HepG2 (cell line): ENCODE data around the gene TBC1D20. TPM values are rescaled to one million over a fixed set of nuclear protein-coding genes. Genes with fewer than 3 reads are reported as not detected.

Experiments
- CC2D1A ChIP-seq: sonication (generic); formaldehyde crosslinking; IDR thresholded peaks from 2 replicates; pipeline ENCODE4 v1.8.1; 2023; ENCODE audit warnings: mild to moderate bottlenecking, missing genetic modification reagents
- CHD2 ChIP-seq: IDR thresholded peaks from 2 replicates; pipeline ENCODE4 v1.6.1; 2011; ENCODE audit warnings: low read depth, low read length, improper control_type of control experiment
- ELF1 ChIP-seq: sonication (generic); formaldehyde crosslinking; IDR thresholded peaks from 2 replicates; pipeline ENCODE4 v1.4.0; 2020; ENCODE audit warnings: missing genetic modification reagents
- FOXA1 ChIP-seq, 2 experiments: fragments of 450-650 bp in 1 of 2; sonication (generic) in 1 of 2; formaldehyde crosslinking in 1 of 2; IDR thresholded peaks; 2 replicates each; pipeline versions ENCODE4 v1.4.0 to v1.6.1; 2016 to 2020; ENCODE audit warnings: missing genetic modification reagents in 1 of 2
- FOXO4 ChIP-seq: sonication (generic); formaldehyde crosslinking; conservative IDR thresholded peaks from 2 replicates; pipeline ENCODE4 v1.8.1; 2023; ENCODE audit warnings: missing genetic modification reagents
- IRF1 ChIP-seq: sonication (generic); formaldehyde crosslinking; IDR thresholded peaks from 2 replicates; pipeline ENCODE4 v1.4.0; 2020; ENCODE audit warnings: low read depth, mild to moderate bottlenecking, missing genetic modification reagents
- ISL2 ChIP-seq: sonication (generic); formaldehyde crosslinking; IDR thresholded peaks from 2 replicates; pipeline ENCODE4 v1.5.0; 2020; ENCODE audit warnings: missing genetic modification reagents
- KDM1A ChIP-seq: IDR thresholded peaks from 2 replicates; pipeline ENCODE4 v1.6.1; 2016; ENCODE audit warnings: missing compliant biosample characterization
- KLF9 ChIP-seq: IDR thresholded peaks from 2 replicates; pipeline ENCODE4 v1.6.1; 2016; ENCODE audit warnings: low read depth
- MAFG ChIP-seq: sonication (generic); formaldehyde crosslinking; IDR thresholded peaks from 2 replicates; pipeline ENCODE4 v1.5.1; 2020; ENCODE audit warnings: mild to moderate bottlenecking, missing genetic modification reagents
- MED8 ChIP-seq: sonication (generic); formaldehyde crosslinking; IDR thresholded peaks from 2 replicates; pipeline ENCODE4 v1.8.1; 2023; ENCODE audit warnings: mild to moderate bottlenecking, missing genetic modification reagents; ENCODE audit not compliant: insufficient replicate concordance
- PHF8 ChIP-seq: sonication (generic); formaldehyde crosslinking; IDR thresholded peaks from 2 replicates; pipeline ENCODE4 v1.5.0; 2020; ENCODE audit warnings: missing genetic modification reagents
- RFXAP ChIP-seq: sonication (generic); formaldehyde crosslinking; IDR thresholded peaks from 2 replicates; pipeline ENCODE4 v1.4.0; 2020; ENCODE audit warnings: missing genetic modification reagents, borderline replicate concordance
- SALL1 ChIP-seq: sonication (generic); formaldehyde crosslinking; IDR thresholded peaks from 2 replicates; pipeline ENCODE4 v1.8.0; 2022; ENCODE audit warnings: mild to moderate bottlenecking, missing genetic modification reagents
- SAP130 ChIP-seq: IDR thresholded peaks from 2 replicates; pipeline ENCODE4 v1.6.1; 2016; ENCODE audit warnings: low read depth
- ZHX1 ChIP-seq: sonication (generic); formaldehyde crosslinking; IDR thresholded peaks from 2 replicates; pipeline ENCODE4 v1.8.1; 2022; ENCODE audit warnings: low read depth, mild to moderate bottlenecking, missing genetic modification reagents
- ZNF33A ChIP-seq: sonication (generic); formaldehyde crosslinking; IDR thresholded peaks from 2 replicates; pipeline ENCODE4 v1.5.1; 2020; ENCODE audit warnings: missing genetic modification reagents, mild to moderate bottlenecking, moderate library complexity, borderline replicate concordance
- ZNF530 ChIP-seq: sonication (generic); formaldehyde crosslinking; IDR thresholded peaks from 2 replicates; pipeline ENCODE4 v1.5.0; 2020; ENCODE audit warnings: low read depth, mild to moderate bottlenecking, missing genetic modification reagents
- ZNF550 ChIP-seq: sonication (generic); formaldehyde crosslinking; IDR thresholded peaks from 2 replicates; pipeline ENCODE4 v1.4.0; 2020; ENCODE audit warnings: mild to moderate bottlenecking, missing genetic modification reagents, borderline replicate concordance
- ZNF678 ChIP-seq: sonication (generic); formaldehyde crosslinking; IDR thresholded peaks from 2 replicates; pipeline ENCODE4 v1.4.0; 2020; ENCODE audit warnings: mild to moderate bottlenecking, missing genetic modification reagents
- ZNF691 ChIP-seq: sonication (generic); formaldehyde crosslinking; IDR thresholded peaks from 2 replicates; pipeline ENCODE4 v1.4.0; 2020; ENCODE audit warnings: missing genetic modification reagents, low read depth, mild to moderate bottlenecking, borderline replicate concordance
- ZSCAN12 ChIP-seq: sonication (generic); formaldehyde crosslinking; IDR thresholded peaks from 2 replicates; pipeline ENCODE4 v1.9.0; 2021; ENCODE audit warnings: mild to moderate bottlenecking, missing genetic modification reagents
- polyA plus RNA-seq, 8 experiments: library from polyadenylated mRNA; depleted of rRNA in 3 of 8; stranded (reverse) in 7 of 8; unstranded in 1 of 8; fragments of >200 nt; fragmentation: Illumina TruSeq in 4 of 8; extraction: Trizol in 4 of 8; gene quantifications; 2 replicates each; pipeline versions ENCODE4 v1.2.1 to v1.2.3, GENCODE V29; 2011 to 2016; ENCODE audit warnings: low read depth in 4 of 8, missing spikeins in 1 of 8, mixed read lengths in 1 of 8; ENCODE audit not compliant: insufficient read depth in 1 of 8
- total RNA-seq, 5 experiments: library from RNA; depleted of rRNA; stranded (reverse); fragments of >200 nt; fragmentation: Illumina TruSeq; extraction: Trizol; gene quantifications; 2 replicates each; pipeline ENCODE4 v1.2.3, GENCODE V29; 2016; ENCODE audit warnings: low read depth in 1 of 5

TBC1D20 gene
- total and polyA plus RNA-seq, 2 of the 13 experiments (the other 11 are each of a cell fraction or from before 2014, with no cell fraction given): 36.6 to 47.1 TPM

- TF ChIP-seq ELF1 (no peak), ZNF550 (peak; percentile 41), CC2D1A (CRISPR knock-in tag) (no peak), SAP130 (CRISPR knock-in tag) (peak; percentile 64; the same call in 1 of the 2 replicates), ZNF33A (no peak), CHD2 (no peak), KDM1A (CRISPR knock-in tag) (peak; percentile 93), MAFG (CRISPR knock-in tag) (0 out of 2 replicates have a peak, but pooled peaks have one; percentile 25), ZNF530 (CRISPR knock-in tag) (no peak), SALL1 (CRISPR knock-in tag) (0 out of 2 replicates have a peak, but pooled peaks have one; percentile 54), KLF9 (no peak), MED8 (CRISPR knock-in tag) (peak; percentile 11), ISL2 (CRISPR knock-in tag) (0 out of 2 replicates have a peak, but pooled peaks have one; percentile 11), RFXAP (CRISPR knock-in tag) (no peak; the same call in 1 of the 2 replicates), ZNF691 (CRISPR knock-in tag) (no peak), FOXO4 (CRISPR knock-in tag) (0 out of 2 replicates have a peak, but pooled peaks have one; percentile 87), ZNF678 (CRISPR knock-in tag) (peak; percentile 53; the same call in 1 of the 2 replicates), FOXA1 (IDR thresholded peaks at IDR 0.05) (no peak), FOXA1 (CRISPR knock-in tag; IDR thresholded peaks at IDR 0.05) (no peak), ZHX1 (no peak; the same call in 1 of the 2 replicates), PHF8 (CRISPR knock-in tag) (peak; percentile 45), IRF1 (CRISPR knock-in tag) (no peak), ZSCAN12 (no peak; the same call in 1 of the 2 replicates)
These were observed 807 bp downstream of the TBC1D20 start (continued) for GRCh38 chr20:461254-462198.
